Activated CD4-positive, alpha-beta T cell treated with anti-CD3 and anti-CD28 coated beads, Interleukin-2, Interleukin-6, amounts not matched to agents 100 ng/mL and 50 ng/mL, durations not matched to agents 16 hours and 8 hours (primary cell): ENCODE results near the gene KDM5C.
A peak's percentile ranks its signal among the peaks of the same experiment; 100 is the strongest.

Experiments
- DNase-seq: peaks from one replicate; pipeline ENCODE4 v3.0.0-alpha.2; 2020

KDM5C gene

GRCh38 chrX:53224860-53225797, at the start of gene KDM5C:
Gene KDM5C, minus strand, starts transcription at chrX:53225207. Its CDS starts 318 bp downstream, at chrX:53224889.
- DNase-seq, result peak; percentile 96

- DNase-seq, result no peak
Measured at GRCh38 chrX:53272808-53273337, 47.9 kb upstream of the KDM5C start.

- DNase-seq, result no peak
Measured at GRCh38 chrX:53269536-53270107, 44.6 kb upstream of the KDM5C start.

GRCh38 chrX:53268173-53268572, 43.2 kb upstream of the KDM5C start:
- DNase-seq, result no peak

GRCh38 chrX:53266914-53267313, 41.9 kb upstream of the KDM5C start:
- DNase-seq, result no peak

GRCh38 chrX:53265771-53266574, 41.0 kb upstream of the KDM5C start:
- no peak for DNase-seq

GRCh38 chrX:53263597-53264094, 38.6 kb upstream of the KDM5C start:
- peak; percentile 71 for DNase-seq

GRCh38 chrX:53262918-53263394, 37.9 kb upstream of the KDM5C start:
- DNase-seq, result peak; percentile 58

- no peak for DNase-seq
Measured at GRCh38 chrX:53262189-53262917, 37.3 kb upstream of the KDM5C start.

- DNase-seq, result no peak
Measured at GRCh38 chrX:53261355-53261972, 36.5 kb upstream of the KDM5C start.

GRCh38 chrX:53260836-53261235, 35.8 kb upstream of the KDM5C start:
- DNase-seq, result no peak

- DNase-seq, result no peak
Measured at GRCh38 chrX:53257670-53258423, 32.8 kb upstream of the KDM5C start.

GRCh38 chrX:53257166-53257565, 32.2 kb upstream of the KDM5C start:
- DNase-seq, result no peak

GRCh38 chrX:53256446-53257041, 31.5 kb upstream of the KDM5C start:
- DNase-seq, result no peak

- no peak for DNase-seq
Measured at GRCh38 chrX:53255738-53256191, 30.8 kb upstream of the KDM5C start.

- no peak for DNase-seq
Measured at GRCh38 chrX:53254570-53255461, 29.8 kb upstream of the KDM5C start.

GRCh38 chrX:53253293-53254020, 28.4 kb upstream of the KDM5C start:
- no peak for DNase-seq

GRCh38 chrX:53251307-53251706, 26.3 kb upstream of the KDM5C start:
- DNase-seq, result no peak

- no peak for DNase-seq
Measured at GRCh38 chrX:53250556-53250955, 25.5 kb upstream of the KDM5C start.
